ENCODE results near the gene ALPK1.

ALPK1 gene

DNA sequence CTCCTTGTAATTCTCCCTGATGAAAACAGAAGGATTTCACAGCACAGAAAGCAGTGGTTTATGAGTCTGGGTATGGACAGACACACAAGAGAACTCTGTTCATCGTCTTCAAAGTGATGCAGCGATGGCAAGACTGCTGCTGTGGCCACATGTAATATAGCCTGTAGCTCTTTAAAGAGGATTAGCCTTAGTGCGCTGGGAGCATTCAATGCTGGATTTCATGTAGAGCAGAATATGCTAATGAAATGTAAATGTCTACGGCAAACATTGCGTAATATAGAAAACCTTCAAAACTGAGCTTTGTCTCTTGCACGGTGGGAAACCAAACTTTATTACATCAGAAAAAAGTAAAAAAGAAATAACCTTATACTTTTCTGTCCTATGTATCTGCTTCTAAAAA is 42.9 kb downstream of the ALPK1 start:
- no peaks in the 10 kb centered on the region for H3K9me3 ChIP-seq (ENCODE audit: insufficient read depth, low read length, severe bottlenecking)
- H3K79me2 ChIP-seq (ENCODE audit: insufficient read depth, low read length): no peaks in the 10 kb centered on the region
- H3K36me3 ChIP-seq (ENCODE audit: insufficient read depth, low read length): no peaks in the 10 kb centered on the region
- no peak overlapping the region for H3K4me3 ChIP-seq (ENCODE audit: low read depth in 1 of 2, low read length in 2 of 2)
- DNase-seq (no peak), ATAC-seq (ENCODE audit: insufficient read depth, low read depth) (no peak)
- TF ChIP-seq EZH2 (IDR thresholded peaks at IDR 0.05; ENCODE audit: borderline replicate concordance, low read depth, low read length, severe bottlenecking): no peak
- H3K4me2 ChIP-seq (ENCODE audit: insufficient read depth, low read length): no peak overlapping the region
- no peaks in the 10 kb centered on the region for H3K27me3 ChIP-seq (ENCODE audit: insufficient read depth, low read length, poor library complexity)
- no peaks in the 10 kb centered on the region for H4K20me1 ChIP-seq (ENCODE audit: insufficient read depth, low read length)
- H3K27ac ChIP-seq (ENCODE audit: low read length): no peak overlapping the region
- H2AFZ ChIP-seq (ENCODE audit: low read depth, low read length): no peak overlapping the region
- H3K4me1 ChIP-seq (ENCODE audit: insufficient read depth, low read length): no peaks in the 10 kb centered on the region
- no peak overlapping the region for H3K9ac ChIP-seq (ENCODE audit: low read depth, low read length)

DNA sequence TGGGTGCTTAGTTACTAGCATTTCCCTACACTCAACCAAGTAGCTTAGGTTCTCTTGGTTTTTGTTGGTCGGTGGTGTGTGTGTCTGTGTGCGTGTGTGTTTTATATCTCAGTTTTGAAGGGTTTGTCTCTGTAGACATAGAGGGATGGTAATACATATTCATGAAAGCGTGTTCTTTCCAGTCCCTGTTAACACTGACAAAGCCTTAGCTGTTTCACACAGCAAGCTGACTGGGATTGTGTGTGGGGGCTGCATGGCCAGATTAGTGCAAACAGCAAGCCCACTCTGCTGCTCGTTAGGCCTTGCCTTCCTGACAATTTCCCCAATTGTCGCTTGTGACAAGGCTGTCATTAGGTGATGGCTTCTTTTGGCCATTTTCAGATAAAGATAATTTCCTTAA is 43.9 kb downstream of the ALPK1 start:
- no peak overlapping the region for H3K4me3 ChIP-seq (ENCODE audit: low read depth in 1 of 2, low read length in 2 of 2)
- no peak overlapping the region for H3K27ac ChIP-seq (ENCODE audit: low read length)
- ATAC-seq (ENCODE audit: insufficient read depth, low read depth): no peak
- H3K9me3 ChIP-seq (ENCODE audit: insufficient read depth, low read length, severe bottlenecking): no peaks in the 10 kb centered on the region
- no peak overlapping the region for H3K4me2 ChIP-seq (ENCODE audit: insufficient read depth, low read length)
- no peak overlapping the region for H2AFZ ChIP-seq (ENCODE audit: low read depth, low read length)
- no peak for DNase-seq
- H4K20me1 ChIP-seq (ENCODE audit: insufficient read depth, low read length): no peaks in the 10 kb centered on the region
- no peaks in the 10 kb centered on the region for H3K4me1 ChIP-seq (ENCODE audit: insufficient read depth, low read length)
- no peaks in the 10 kb centered on the region for H3K27me3 ChIP-seq (ENCODE audit: insufficient read depth, low read length, poor library complexity)
- H3K36me3 ChIP-seq (ENCODE audit: insufficient read depth, low read length): no peaks in the 10 kb centered on the region
- TF ChIP-seq, protein P1, sequence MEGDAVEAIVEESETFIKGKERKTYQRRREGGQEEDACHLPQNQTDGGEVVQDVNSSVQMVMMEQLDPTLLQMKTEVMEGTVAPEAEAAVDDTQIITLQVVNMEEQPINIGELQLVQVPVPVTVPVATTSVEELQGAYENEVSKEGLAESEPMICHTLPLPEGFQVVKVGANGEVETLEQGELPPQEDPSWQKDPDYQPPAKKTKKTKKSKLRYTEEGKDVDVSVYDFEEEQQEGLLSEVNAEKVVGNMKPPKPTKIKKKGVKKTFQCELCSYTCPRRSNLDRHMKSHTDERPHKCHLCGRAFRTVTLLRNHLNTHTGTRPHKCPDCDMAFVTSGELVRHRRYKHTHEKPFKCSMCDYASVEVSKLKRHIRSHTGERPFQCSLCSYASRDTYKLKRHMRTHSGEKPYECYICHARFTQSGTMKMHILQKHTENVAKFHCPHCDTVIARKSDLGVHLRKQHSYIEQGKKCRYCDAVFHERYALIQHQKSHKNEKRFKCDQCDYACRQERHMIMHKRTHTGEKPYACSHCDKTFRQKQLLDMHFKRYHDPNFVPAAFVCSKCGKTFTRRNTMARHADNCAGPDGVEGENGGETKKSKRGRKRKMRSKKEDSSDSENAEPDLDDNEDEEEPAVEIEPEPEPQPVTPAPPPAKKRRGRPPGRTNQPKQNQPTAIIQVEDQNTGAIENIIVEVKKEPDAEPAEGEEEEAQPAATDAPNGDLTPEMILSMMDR (IDR thresholded peaks at IDR 0.05; ENCODE audit: borderline replicate concordance, extremely low read depth, low read length, poor library complexity, severe bottlenecking): no peak
- no peak for TF ChIP-seq EZH2 (IDR thresholded peaks at IDR 0.05; ENCODE audit: borderline replicate concordance, low read depth, low read length, severe bottlenecking)
- no peak overlapping the region for H3K9ac ChIP-seq (ENCODE audit: low read depth, low read length)
- H3K79me2 ChIP-seq (ENCODE audit: insufficient read depth, low read length): no peaks in the 10 kb centered on the region

DNA sequence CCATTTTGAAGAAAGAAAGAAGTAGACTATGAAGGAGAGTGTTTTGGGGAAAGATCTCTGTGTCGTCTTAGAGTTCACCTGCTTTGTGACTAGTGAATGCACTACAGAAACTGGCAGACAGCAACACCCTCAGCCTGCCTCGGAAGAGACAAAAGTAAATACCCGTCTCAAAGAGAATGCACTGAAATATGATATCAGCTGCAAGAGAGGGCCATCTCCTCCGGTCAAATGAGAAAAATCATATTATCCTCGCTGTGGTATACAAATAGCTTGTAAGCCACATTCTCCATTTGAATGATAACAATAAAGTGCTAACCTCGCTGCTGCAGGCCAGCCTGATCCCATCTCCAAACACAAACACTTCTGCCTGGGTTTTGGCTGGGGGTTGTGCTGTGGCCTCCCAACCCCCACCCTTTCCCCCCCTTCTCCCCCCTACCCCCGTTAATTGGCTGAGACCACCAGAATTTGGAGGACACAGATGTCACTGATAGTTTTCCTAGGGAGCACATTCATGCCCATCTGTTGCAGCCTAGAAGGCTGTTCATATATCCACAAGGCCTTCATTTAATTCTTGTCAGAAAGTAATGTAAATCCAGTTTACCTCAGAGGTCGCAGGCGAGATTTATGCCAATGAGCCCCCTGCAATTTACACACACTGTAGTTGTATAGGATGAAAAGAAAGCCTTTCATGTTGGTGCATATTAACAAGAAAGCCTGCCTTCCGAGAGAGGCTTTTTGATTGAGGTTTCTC is 46.3 kb downstream of the ALPK1 start:
- TF ChIP-seq, protein P1 (IDR thresholded peaks at IDR 0.05; ENCODE audit: borderline replicate concordance, extremely low read depth, low read length, poor library complexity, severe bottlenecking): no peak
- TF ChIP-seq EZH2 (IDR thresholded peaks at IDR 0.05; ENCODE audit: borderline replicate concordance, low read depth, low read length, severe bottlenecking): no peak
- DNase-seq (no peak), ATAC-seq (ENCODE audit: insufficient read depth, low read depth) (no peak)
- Histone ChIP-seq H3K27me3 (ENCODE audit: insufficient read depth, low read length, poor library complexity) (no peaks in the 10 kb centered on the region), H4K20me1 (ENCODE audit: insufficient read depth, low read length) (no peaks in the 10 kb centered on the region; the same call in 1 of the 2 replicates), H3K27ac (ENCODE audit: low read length) (no peak overlapping the region), H3K79me2 (ENCODE audit: insufficient read depth, low read length) (no peaks in the 10 kb centered on the region), H3K4me1 (ENCODE audit: insufficient read depth, low read length) (no peaks in the 10 kb centered on the region), H3K4me3 (ENCODE audit: low read depth in 1 of 2, low read length in 2 of 2) (no peak overlapping the region), H3K9ac (ENCODE audit: low read depth, low read length) (no peak overlapping the region), H3K36me3 (ENCODE audit: insufficient read depth, low read length) (no peaks in the 10 kb centered on the region), H3K9me3 (ENCODE audit: insufficient read depth, low read length, severe bottlenecking) (no peaks in the 10 kb centered on the region), H3K4me2 (ENCODE audit: insufficient read depth, low read length) (no peak overlapping the region), H2AFZ (ENCODE audit: low read depth, low read length) (no peak overlapping the region)

DNA sequence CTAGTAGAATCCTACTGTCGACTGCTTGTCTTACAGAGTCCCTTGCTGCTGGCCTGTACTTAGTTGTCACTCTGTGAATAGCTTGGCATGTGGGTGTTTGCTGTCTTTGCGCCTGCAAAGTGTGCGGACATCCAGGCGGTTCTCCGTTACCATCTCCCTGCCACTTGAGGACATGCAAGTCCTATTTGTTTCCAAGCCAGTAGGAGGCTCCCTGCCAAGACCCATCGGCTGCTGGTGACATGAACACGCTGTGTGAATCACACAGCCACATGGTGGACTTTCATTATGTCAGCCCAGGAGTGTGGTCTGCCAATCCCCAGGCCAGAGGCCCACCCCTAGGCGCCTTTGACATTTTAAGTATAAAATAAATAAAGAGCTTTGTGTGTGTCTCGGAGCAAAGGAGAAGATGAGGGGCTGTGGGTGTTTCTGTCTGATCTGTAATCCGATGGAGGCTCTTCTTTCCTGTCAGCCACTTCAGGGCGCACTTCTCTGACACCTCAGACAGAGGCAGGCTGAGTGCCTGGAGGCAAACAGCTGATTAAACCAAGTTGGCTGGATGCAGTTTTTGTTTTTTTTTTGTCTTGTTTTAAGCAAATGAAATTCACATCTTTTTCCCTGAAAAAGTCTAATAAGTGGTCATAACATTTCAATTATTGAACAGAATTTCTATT is 51.5 kb downstream of the ALPK1 start:
- Histone ChIP-seq H3K4me2 (ENCODE audit: insufficient read depth, low read length) (no peak overlapping the region), H2AFZ (ENCODE audit: low read depth, low read length) (no peak overlapping the region), H4K20me1 (ENCODE audit: insufficient read depth, low read length) (no peaks in the 10 kb centered on the region; the same call in 1 of the 2 replicates), H3K79me2 (ENCODE audit: insufficient read depth, low read length) (no peaks in the 10 kb centered on the region), H3K4me1 (ENCODE audit: insufficient read depth, low read length) (no peaks in the 10 kb centered on the region), H3K27ac (ENCODE audit: low read length) (no peak overlapping the region), H3K9ac (ENCODE audit: low read depth, low read length) (no peak overlapping the region), H3K27me3 (ENCODE audit: insufficient read depth, low read length, poor library complexity) (no peaks in the 10 kb centered on the region), H3K4me3 (ENCODE audit: low read depth in 1 of 2, low read length in 2 of 2) (no peak overlapping the region), H3K9me3 (ENCODE audit: insufficient read depth, low read length, severe bottlenecking) (no peaks in the 10 kb centered on the region), H3K36me3 (ENCODE audit: insufficient read depth, low read length) (no peaks in the 10 kb centered on the region)
- ATAC-seq (ENCODE audit: insufficient read depth, low read depth) (no peak), DNase-seq (no peak)
- no peak for TF ChIP-seq EZH2 (IDR thresholded peaks at IDR 0.05; ENCODE audit: borderline replicate concordance, low read depth, low read length, severe bottlenecking)
- TF ChIP-seq, protein P1 (IDR thresholded peaks at IDR 0.05; ENCODE audit: borderline replicate concordance, extremely low read depth, low read length, poor library complexity, severe bottlenecking): peak; percentile 11
